ENCODE data around the gene ZBTB34. TPM values are rescaled to one million over a fixed set of nuclear protein-coding genes. Genes with fewer than 3 reads are reported as not detected.

ZBTB34 gene
- total RNA-seq, 1 experiment from 2014 or later = 6.7 TPM

GRCh38 chr9:126856326-126856877, 4.0 kb upstream of the ZBTB34 start:
- Mint-ChIP-seq H3K4me1 (ENCODE audit: low read depth, unreplicated experiment) (peaks cover 2% of the 10 kb centered on the region), H3K27me3 (ENCODE audit: unreplicated experiment) (peaks cover 14% of the 10 kb centered on the region), H3K9me3 (ENCODE audit: low read depth, unreplicated experiment) (no peaks in the 10 kb centered on the region), H3K4me3 (ENCODE audit: low read depth, unreplicated experiment) (no peak overlapping the region), H3K36me3 (ENCODE audit: insufficient read depth, unreplicated experiment) (peaks cover 12% of the 10 kb centered on the region), H3K27ac (ENCODE audit: unreplicated experiment) (no peak overlapping the region)
- CTCF ChIA-PET = no interaction called here
- DNase-seq = no peak
- intact Hi-C loops (cut with micrococcal nuclease; ENCODE audit: unreplicated experiment) = no loop called here
- TF ChIP-seq CTCF (IDR thresholded peaks at IDR 0.05; ENCODE audit: unreplicated experiment) = no peak
- BruUV-seq (replicated peaks) = no TSS peak

- no peak for TF ChIP-seq CTCF (IDR thresholded peaks at IDR 0.05; ENCODE audit: unreplicated experiment)
- peaks cover 17% of the 10 kb centered on the region for H3K36me3 Mint-ChIP-seq (ENCODE audit: insufficient read depth, unreplicated experiment)
- H3K4me1 Mint-ChIP-seq (ENCODE audit: low read depth, unreplicated experiment) = peaks cover 12% of the 10 kb centered on the region
- H3K9me3 Mint-ChIP-seq (ENCODE audit: low read depth, unreplicated experiment) = no peaks in the 10 kb centered on the region
- BruUV-seq (replicated peaks) = no TSS peak
- H3K27ac Mint-ChIP-seq (ENCODE audit: unreplicated experiment) = no peak overlapping the region
- H3K4me3 Mint-ChIP-seq (ENCODE audit: low read depth, unreplicated experiment) = no peak overlapping the region
- H3K27me3 Mint-ChIP-seq (ENCODE audit: unreplicated experiment) = peaks cover 10% of the 10 kb centered on the region
- DNase-seq = no peak
- intact Hi-C loops (cut with micrococcal nuclease; ENCODE audit: unreplicated experiment) = no loop called here
- CTCF ChIA-PET = interaction anchor here (0.7 kb wide), 1 partner anchor 9 kb away, joined by 3 read pairs; no protein-coding TSS in a partner anchor
These were observed 3.0 kb upstream of the ZBTB34 start for GRCh38 chr9:126857261-126857960.

- no peak for DNase-seq
- TF ChIP-seq CTCF (IDR thresholded peaks at IDR 0.05; ENCODE audit: unreplicated experiment) = no peak
- peaks cover 20% of the 10 kb centered on the region for H3K4me1 Mint-ChIP-seq (ENCODE audit: low read depth, unreplicated experiment)
- CTCF ChIA-PET = no interaction called here
- H3K9me3 Mint-ChIP-seq (ENCODE audit: low read depth, unreplicated experiment) = no peaks in the 10 kb centered on the region
- no TSS peak for BruUV-seq (replicated peaks)
- peak overlapping the region; percentile 66 for H3K4me3 Mint-ChIP-seq (ENCODE audit: low read depth, unreplicated experiment)
- H3K36me3 Mint-ChIP-seq (ENCODE audit: insufficient read depth, unreplicated experiment) = peaks cover 17% of the 10 kb centered on the region
- H3K27me3 Mint-ChIP-seq (ENCODE audit: unreplicated experiment) = no peaks in the 10 kb centered on the region
- peak overlapping the region; percentile 30 for H3K27ac Mint-ChIP-seq (ENCODE audit: unreplicated experiment)
- intact Hi-C loops (cut with micrococcal nuclease; ENCODE audit: unreplicated experiment) = no loop called here
These were observed 1.3 kb upstream of the ZBTB34 start for GRCh38 chr9:126859111-126859510.

GRCh38 chr9:126860757-126861466, 473 bp downstream of the ZBTB34 start:
- peaks cover 21% of the 10 kb centered on the region for H3K36me3 Mint-ChIP-seq (ENCODE audit: insufficient read depth, unreplicated experiment)
- no peak overlapping the region for H3K27ac Mint-ChIP-seq (ENCODE audit: unreplicated experiment)
- H3K27me3 Mint-ChIP-seq (ENCODE audit: unreplicated experiment) = no peaks in the 10 kb centered on the region
- intact Hi-C loops (cut with micrococcal nuclease; ENCODE audit: unreplicated experiment) = no loop called here
- TF ChIP-seq CTCF (IDR thresholded peaks at IDR 0.05; ENCODE audit: unreplicated experiment) = no peak
- CTCF ChIA-PET = interaction anchor here (0.6 to 1.1 kb wide), 2 partner anchors 13 to 17 kb away, joined by 3 to 6 read pairs; no protein-coding TSS in a partner anchor
- no peaks in the 10 kb centered on the region for H3K9me3 Mint-ChIP-seq (ENCODE audit: low read depth, unreplicated experiment)
- peaks cover 20% of the 10 kb centered on the region for H3K4me1 Mint-ChIP-seq (ENCODE audit: low read depth, unreplicated experiment)
- peak; percentile 36 for DNase-seq
- BruUV-seq (replicated peaks) = no TSS peak
- peak overlapping the region; percentile 71 for H3K4me3 Mint-ChIP-seq (ENCODE audit: low read depth, unreplicated experiment)

Data from Calu3 (cell line).